HEK293 (cell line): Measurements from ENCODE around the gene BHMT2.
A peak's percentile ranks its signal among the peaks of the same experiment; 100 is the strongest.

Experiments used
- CTCF ChIA-PET: fragments of 350-600 bp; formaldehyde crosslinking; extraction: SDS; loops from one replicate; lab custom pipeline; 2021; ENCODE audit warnings: antibody characterized with exemption; lab: Yijun Ruan, JAX
- POLR2A ChIA-PET: fragments of 300-600 bp; formaldehyde crosslinking; extraction: SDS; loops from one replicate; lab custom pipeline; 2020; ENCODE audit warnings: antibody characterized with exemption, inconsistent platforms; lab: Yijun Ruan, JAX
- H3K27ac ChIP-seq: fragments of 200-500 bp; sonication (Bioruptor generic); 2 replicates; pipeline ENCODE4 v1.5.1; 2014; ENCODE audit warnings: low read depth, low read length, control low read depth, inconsistent platforms; ENCODE audit errors: extremely low read depth
- H3K36me3 ChIP-seq, 2 experiments: fragments of 200-500 bp in 1 of 2; sonication (Bioruptor generic) in 1 of 2; 1 replicate in 1 of 2; 2 replicates in 1 of 2; pipeline ENCODE4 v1.5.1; 2014 to 2017; ENCODE audit warnings: inconsistent platforms in 2 of 2, low read length in 2 of 2; ENCODE audit not compliant: control insufficient read depth in 2 of 2, insufficient read depth in 1 of 2
- H3K4me1 ChIP-seq: fragments of 200-500 bp; sonication (Bioruptor generic); 2 replicates; pipeline ENCODE4 v1.5.1; 2014; ENCODE audit warnings: mild to moderate bottlenecking, low read length, inconsistent platforms; ENCODE audit not compliant: control insufficient read depth, insufficient read depth
- H3K4me3 ChIP-seq: 2 replicates; pipeline ENCODE4 v1.5.1; 2011; ENCODE audit warnings: low read depth, mild to moderate bottlenecking, control low read depth, low read length, moderate library complexity
- H3K9me3 ChIP-seq: fragments of 200-500 bp; sonication (Bioruptor generic); 2 replicates; pipeline ENCODE4 v1.5.1; 2014; ENCODE audit warnings: low read depth, low read length, inconsistent platforms; ENCODE audit not compliant: control insufficient read depth, insufficient read depth
- BCL11A ChIP-seq: fragments of 450-650 bp; formaldehyde crosslinking; IDR thresholded peaks from 2 replicates; pipeline ENCODE4 v1.5.1; 2016; ENCODE audit warnings: low read depth, missing biosample characterization, missing genetic modification characterization
- EGR2 ChIP-seq: fragments of 450-650 bp; formaldehyde crosslinking; IDR thresholded peaks from 2 replicates; pipeline ENCODE4 v1.5.1; 2016; ENCODE audit warnings: low read depth, missing biosample characterization, missing genetic modification characterization
- PRDM1 ChIP-seq: fragments of 450-650 bp; formaldehyde crosslinking; IDR thresholded peaks from 2 replicates; pipeline ENCODE4; 2016; ENCODE audit warnings: missing biosample characterization, missing genetic modification characterization
- PRDM2 ChIP-seq: fragments of 450-650 bp; formaldehyde crosslinking; IDR thresholded peaks from 2 replicates; pipeline ENCODE4 v1.5.1; 2016; ENCODE audit warnings: missing biosample characterization, missing genetic modification characterization, borderline replicate concordance
- REPIN1 ChIP-seq: fragments of 450-650 bp; formaldehyde crosslinking; IDR thresholded peaks from 2 replicates; pipeline ENCODE4 v1.5.1; 2017; ENCODE audit warnings: missing biosample characterization, missing genetic modification characterization, low read depth
- SP2 ChIP-seq: fragments of 450-650 bp; formaldehyde crosslinking; IDR thresholded peaks from 2 replicates; pipeline ENCODE4 v1.5.1; 2016; ENCODE audit warnings: missing biosample characterization, missing genetic modification characterization
- ZFHX2 ChIP-seq: fragments of 450-650 bp; formaldehyde crosslinking; conservative IDR thresholded peaks from 2 replicates; pipeline ENCODE4 v1.5.1; 2016; ENCODE audit warnings: missing biosample characterization, missing genetic modification characterization
- ZNF114 ChIP-seq: fragments of 450-650 bp; formaldehyde crosslinking; IDR thresholded peaks from 2 replicates; pipeline ENCODE4 v1.5.0; 2017; ENCODE audit warnings: missing biosample characterization, missing genetic modification characterization
- ZNF140 ChIP-seq: fragments of 450-650 bp; formaldehyde crosslinking; IDR thresholded peaks from 2 replicates; pipeline ENCODE4 v1.5.1; 2016; ENCODE audit warnings: missing biosample characterization, missing genetic modification characterization
- ZNF155 ChIP-seq: fragments of 450-650 bp; formaldehyde crosslinking; IDR thresholded peaks from 2 replicates; pipeline ENCODE4 v1.5.1; 2016; ENCODE audit warnings: missing biosample characterization, missing genetic modification characterization
- ZNF26 ChIP-seq: fragments of 450-650 bp; formaldehyde crosslinking; IDR thresholded peaks from 2 replicates; pipeline ENCODE4 v1.5.1; 2016; ENCODE audit warnings: missing biosample characterization, missing genetic modification characterization
- ZNF266 ChIP-seq: fragments of 450-650 bp; formaldehyde crosslinking; IDR thresholded peaks from 2 replicates; pipeline ENCODE4 v1.5.1; 2016; ENCODE audit warnings: missing biosample characterization, missing genetic modification characterization, low read depth
- ZNF514 ChIP-seq: fragments of 450-650 bp; formaldehyde crosslinking; IDR thresholded peaks from 2 replicates; pipeline ENCODE4 v1.5.1; 2016; ENCODE audit warnings: missing biosample characterization, missing genetic modification characterization
- ZNF571 ChIP-seq: fragments of 450-650 bp; formaldehyde crosslinking; IDR thresholded peaks from 2 replicates; pipeline ENCODE4 v1.5.0; 2017; ENCODE audit warnings: missing biosample characterization, missing genetic modification characterization
- ZNF654 ChIP-seq: fragments of 450-650 bp; formaldehyde crosslinking; IDR thresholded peaks from 2 replicates; pipeline ENCODE4 v1.5.1; 2016; ENCODE audit warnings: low read depth, missing biosample characterization, missing genetic modification characterization
- ZNF785 ChIP-seq: fragments of 450-650 bp; formaldehyde crosslinking; IDR thresholded peaks from 2 replicates; pipeline ENCODE4 v1.5.1; 2016; ENCODE audit warnings: missing biosample characterization, missing genetic modification characterization
- ZNF843 ChIP-seq: fragments of 450-650 bp; formaldehyde crosslinking; IDR thresholded peaks from 2 replicates; pipeline ENCODE4 v1.5.1; 2016; ENCODE audit warnings: missing biosample characterization, missing genetic modification characterization
- ZSCAN23 ChIP-seq: fragments of 450-650 bp; formaldehyde crosslinking; IDR thresholded peaks from 2 replicates; pipeline ENCODE4 v1.5.1; 2016; ENCODE audit warnings: missing biosample characterization, missing genetic modification characterization
- TF ChIP-seq, protein P1 (sequence below): fragments of 450-650 bp; formaldehyde crosslinking; IDR thresholded peaks from 2 replicates; pipeline ENCODE4 v1.5.1; 2017; ENCODE audit warnings: missing biosample characterization, missing genetic modification characterization
- TF ChIP-seq, protein P2 (sequence below): fragments of 450-650 bp; formaldehyde crosslinking; IDR thresholded peaks from 2 replicates; pipeline ENCODE4 v1.5.1; 2016; ENCODE audit warnings: missing biosample characterization, missing genetic modification characterization
- TF ChIP-seq, protein P3 (sequence below): fragments of 450-650 bp; formaldehyde crosslinking; IDR thresholded peaks from 2 replicates; pipeline ENCODE4 v1.5.1; 2016; ENCODE audit warnings: missing biosample characterization, missing genetic modification characterization
- TF ChIP-seq, protein P4 (sequence below): fragments of 450-650 bp; formaldehyde crosslinking; IDR thresholded peaks from 2 replicates; pipeline ENCODE4 v1.5.1; 2016; ENCODE audit warnings: missing biosample characterization, missing genetic modification characterization

Gene BHMT2

GRCh38 chr5:79021753-79022152, 47.8 kb upstream of the BHMT2 start:
- no peaks in the 10 kb centered on the region for H3K36me3 ChIP-seq
- POLR2A ChIA-PET = no interaction called here
- no peak overlapping the region for H3K4me3 ChIP-seq
- H3K4me1 ChIP-seq = peaks cover 5% of the 10 kb centered on the region
- TF ChIP-seq, protein P1, sequence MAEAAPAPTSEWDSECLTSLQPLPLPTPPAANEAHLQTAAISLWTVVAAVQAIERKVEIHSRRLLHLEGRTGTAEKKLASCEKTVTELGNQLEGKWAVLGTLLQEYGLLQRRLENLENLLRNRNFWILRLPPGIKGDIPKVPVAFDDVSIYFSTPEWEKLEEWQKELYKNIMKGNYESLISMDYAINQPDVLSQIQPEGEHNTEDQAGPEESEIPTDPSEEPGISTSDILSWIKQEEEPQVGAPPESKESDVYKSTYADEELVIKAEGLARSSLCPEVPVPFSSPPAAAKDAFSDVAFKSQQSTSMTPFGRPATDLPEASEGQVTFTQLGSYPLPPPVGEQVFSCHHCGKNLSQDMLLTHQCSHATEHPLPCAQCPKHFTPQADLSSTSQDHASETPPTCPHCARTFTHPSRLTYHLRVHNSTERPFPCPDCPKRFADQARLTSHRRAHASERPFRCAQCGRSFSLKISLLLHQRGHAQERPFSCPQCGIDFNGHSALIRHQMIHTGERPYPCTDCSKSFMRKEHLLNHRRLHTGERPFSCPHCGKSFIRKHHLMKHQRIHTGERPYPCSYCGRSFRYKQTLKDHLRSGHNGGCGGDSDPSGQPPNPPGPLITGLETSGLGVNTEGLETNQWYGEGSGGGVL (tag by site-specific recombination) = peak; percentile 81
- TF ChIP-seq ZFHX2 (tag by site-specific recombination) (peak; percentile 31; the same call in 1 of the 2 replicates), EGR2 (peak; percentile 27; the same call in 1 of the 2 replicates), REPIN1 (no peak), ZNF155 (tag by site-specific recombination) (no peak), ZNF26 (tag by site-specific recombination) (no peak), PRDM1 (tag by site-specific recombination) (0 out of 2 replicates have a peak, but pooled peaks have one; percentile 32)
- TF ChIP-seq, protein P2, sequence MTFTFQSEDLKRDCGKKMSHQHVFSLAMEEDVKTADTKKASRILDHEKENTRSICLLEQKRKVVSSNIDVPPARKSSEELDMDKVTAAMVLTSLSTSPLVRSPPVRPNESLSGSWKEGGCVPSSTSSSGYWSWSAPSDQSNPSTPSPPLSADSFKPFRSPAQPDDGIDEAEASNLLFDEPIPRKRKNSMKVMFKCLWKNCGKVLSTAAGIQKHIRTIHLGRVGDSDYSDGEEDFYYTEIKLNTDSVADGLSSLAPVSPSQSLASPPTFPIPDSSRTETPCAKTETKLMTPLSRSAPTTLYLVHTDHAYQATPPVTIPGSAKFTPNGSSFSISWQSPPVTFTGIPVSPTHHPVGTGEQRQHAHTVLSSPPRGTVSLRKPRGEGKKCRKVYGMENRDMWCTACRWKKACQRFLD (tag by site-specific recombination) = no peak
- TF ChIP-seq, protein P3, sequence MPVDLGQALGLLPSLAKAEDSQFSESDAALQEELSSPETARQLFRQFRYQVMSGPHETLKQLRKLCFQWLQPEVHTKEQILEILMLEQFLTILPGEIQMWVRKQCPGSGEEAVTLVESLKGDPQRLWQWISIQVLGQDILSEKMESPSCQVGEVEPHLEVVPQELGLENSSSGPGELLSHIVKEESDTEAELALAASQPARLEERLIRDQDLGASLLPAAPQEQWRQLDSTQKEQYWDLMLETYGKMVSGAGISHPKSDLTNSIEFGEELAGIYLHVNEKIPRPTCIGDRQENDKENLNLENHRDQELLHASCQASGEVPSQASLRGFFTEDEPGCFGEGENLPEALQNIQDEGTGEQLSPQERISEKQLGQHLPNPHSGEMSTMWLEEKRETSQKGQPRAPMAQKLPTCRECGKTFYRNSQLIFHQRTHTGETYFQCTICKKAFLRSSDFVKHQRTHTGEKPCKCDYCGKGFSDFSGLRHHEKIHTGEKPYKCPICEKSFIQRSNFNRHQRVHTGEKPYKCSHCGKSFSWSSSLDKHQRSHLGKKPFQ = no peak
- H3K9me3 ChIP-seq = no peaks in the 10 kb centered on the region
- CTCF ChIA-PET = interaction anchor here (0.6 to 9.6 kb wide), 23 partner anchors 8 to 1070 kb away, joined by 3 to 303 read pairs (median 4); partner anchors contain the start of gene ARSB
- no peak overlapping the region for H3K27ac ChIP-seq

- H3K4me1 ChIP-seq = peaks cover 5% of the 10 kb centered on the region
- H3K27ac ChIP-seq = no peak overlapping the region
- no peaks in the 10 kb centered on the region for H3K36me3 ChIP-seq
- CTCF ChIA-PET = interaction anchor here (0.6 to 9.6 kb wide), 19 partner anchors 7 to 836 kb away, joined by 3 to 303 read pairs (median 4); no protein-coding TSS in a partner anchor
- H3K4me3 ChIP-seq = no peak overlapping the region
- no peaks in the 10 kb centered on the region for H3K9me3 ChIP-seq
- POLR2A ChIA-PET = no interaction called here
- no peak for TF ChIP-seq ZNF843
- no peak for TF ChIP-seq BCL11A (tag by site-specific recombination)
- TF ChIP-seq PRDM2 = no peak
- no peak for TF ChIP-seq ZNF785
- TF ChIP-seq ZNF155 (tag by site-specific recombination) = no peak
- TF ChIP-seq ZNF266 (tag by site-specific recombination) = no peak
- no peak for TF ChIP-seq ZNF140 (tag by site-specific recombination)
- no peak for TF ChIP-seq ZNF654 (tag by site-specific recombination)
- no peak for TF ChIP-seq SP2 (tag by site-specific recombination)
- TF ChIP-seq, protein P4, sequence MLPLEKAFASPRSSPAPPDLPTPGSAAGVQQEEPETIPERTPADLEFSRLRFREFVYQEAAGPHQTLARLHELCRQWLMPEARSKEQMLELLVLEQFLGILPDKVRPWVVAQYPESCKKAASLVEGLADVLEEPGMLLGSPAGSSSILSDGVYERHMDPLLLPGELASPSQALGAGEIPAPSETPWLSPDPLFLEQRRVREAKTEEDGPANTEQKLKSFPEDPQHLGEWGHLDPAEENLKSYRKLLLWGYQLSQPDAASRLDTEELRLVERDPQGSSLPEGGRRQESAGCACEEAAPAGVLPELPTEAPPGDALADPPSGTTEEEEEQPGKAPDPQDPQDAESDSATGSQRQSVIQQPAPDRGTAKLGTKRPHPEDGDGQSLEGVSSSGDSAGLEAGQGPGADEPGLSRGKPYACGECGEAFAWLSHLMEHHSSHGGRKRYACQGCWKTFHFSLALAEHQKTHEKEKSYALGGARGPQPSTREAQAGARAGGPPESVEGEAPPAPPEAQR (tag by site-specific recombination) = no peak
- TF ChIP-seq ZNF571 = no peak
- no peak for TF ChIP-seq ZNF514 (tag by site-specific recombination)
- TF ChIP-seq ZNF114 (tag by site-specific recombination) = no peak
- TF ChIP-seq ZSCAN23 (tag by site-specific recombination) = no peak
Observed at GRCh38 chr5:79022771-79023170, 46.8 kb upstream of the BHMT2 start.
